DLD1 (cell line): ENCODE measurements around the gene NEK6.

Experiments used
- in situ Hi-C: cut with HindIII; loops from 2 replicates; pipeline ENCODE4 v1.10.0; 2017; ENCODE audit warnings: low sequenced_read_pairs

Gene NEK6

GRCh38 chr9:124313940-124314339 lies 56.2 kb downstream of the NEK6 start:
- in situ Hi-C loops, result no loop called here

GRCh38 chr9:124315882-124316281 lies 58.1 kb downstream of the NEK6 start:
- in situ Hi-C loops, result no loop called here

- in situ Hi-C loops, result no loop called here
Observed at GRCh38 chr9:124320062-124320973, 62.6 kb downstream of the NEK6 start.

- in situ Hi-C loops, result no loop called here
Observed at GRCh38 chr9:124321416-124321815, 63.7 kb downstream of the NEK6 start.

- in situ Hi-C loops, result no loop called here
Observed at GRCh38 chr9:124321935-124322334, 64.2 kb downstream of the NEK6 start.

- in situ Hi-C loops, result no loop called here
Observed at GRCh38 chr9:124322618-124323432, 65.1 kb downstream of the NEK6 start.

GRCh38 chr9:124323904-124324303 lies 66.2 kb downstream of the NEK6 start:
- in situ Hi-C loops, result no loop called here

GRCh38 chr9:124325816-124326215 lies 68.1 kb downstream of the NEK6 start:
- in situ Hi-C loops, result no loop called here

GRCh38 chr9:124326378-124326777 lies 68.6 kb downstream of the NEK6 start:
- in situ Hi-C loops, result no loop called here

GRCh38 chr9:124327491-124327890 lies 69.7 kb downstream of the NEK6 start:
- in situ Hi-C loops, result no loop called here

- in situ Hi-C loops, result no loop called here
Observed at GRCh38 chr9:124328285-124328684, 70.5 kb downstream of the NEK6 start.

GRCh38 chr9:124329206-124329792 lies 71.5 kb downstream of the NEK6 start:
- in situ Hi-C loops, result no loop called here

- in situ Hi-C loops, result no loop called here
Observed at GRCh38 chr9:124330011-124330697, 72.4 kb downstream of the NEK6 start.

- in situ Hi-C loops, result no loop called here
Observed at GRCh38 chr9:124331580-124331979, 73.8 kb downstream of the NEK6 start.

GRCh38 chr9:124332361-124333202 lies 74.8 kb downstream of the NEK6 start:
- in situ Hi-C loops, result no loop called here

GRCh38 chr9:124333203-124333579 lies 75.4 kb downstream of the NEK6 start:
- in situ Hi-C loops, result no loop called here

GRCh38 chr9:124334568-124335319 lies 77.0 kb downstream of the NEK6 start:
- in situ Hi-C loops, result no loop called here

- in situ Hi-C loops, result no loop called here
Observed at GRCh38 chr9:124335320-124335707, 77.6 kb downstream of the NEK6 start.

GRCh38 chr9:124337562-124337961 lies 79.8 kb downstream of the NEK6 start:
- in situ Hi-C loops, result no loop called here
